CMK (cell line): Measurements from ENCODE around the gene ZNF732.
A peak's percentile ranks its signal among the peaks of the same experiment; 100 is the strongest.
"Not testable (repeated sequence)": the region's sequence is repeated elsewhere in the genome, so short reads cannot be mapped to it uniquely, and the experiment has no call there.

Experiments used
- DNase-seq: peaks from one replicate; pipeline ENCODE4 v3.0.0-alpha.2; 2010; ENCODE audit warnings: low read depth

ZNF732 gene

GRCh38 chr4:304969-305680 is at the start of gene ZNF732:
TSS of gene ZNF732 (minus strand) at chr4:305474. CDS start at chr4:305310, 164 bp downstream.
- DNase-seq, result no peak

- DNase-seq, result no peak
Observed at GRCh38 chr4:340011-340410, 34.7 kb upstream of the ZNF732 start.

- no peak for DNase-seq
Observed at GRCh38 chr4:338759-339097, 33.5 kb upstream of the ZNF732 start.

GRCh38 chr4:337932-338758 is 32.9 kb upstream of the ZNF732 start:
- peak; percentile 22 for DNase-seq

- DNase-seq, result peak; percentile 96
Observed at GRCh38 chr4:337143-337931, 32.1 kb upstream of the ZNF732 start, which contains the start of gene ZNF141. TSS of gene ZNF141 (plus strand) at chr4:337814. CDS start at chr4:337984, 170 bp downstream.

GRCh38 chr4:336893-337142 is 31.5 kb upstream of the ZNF732 start:
- no peak for DNase-seq

- no peak for DNase-seq
Observed at GRCh38 chr4:336099-336892, 31.0 kb upstream of the ZNF732 start.

GRCh38 chr4:335515-335914 is 30.2 kb upstream of the ZNF732 start:
- DNase-seq, result no peak

- DNase-seq, result no peak
Observed at GRCh38 chr4:328729-329128, 23.5 kb upstream of the ZNF732 start.

GRCh38 chr4:314296-314903 is 9.1 kb upstream of the ZNF732 start:
- DNase-seq, result no peak

GRCh38 chr4:309807-310206 is 4.5 kb upstream of the ZNF732 start:
- no peak for DNase-seq

- peak; percentile 61 for DNase-seq
Observed at GRCh38 chr4:306551-306961, 1.3 kb upstream of the ZNF732 start.

GRCh38 chr4:304516-304915 is 758 bp downstream of the ZNF732 start:
- not testable (repeated sequence) for DNase-seq

GRCh38 chr4:302381-302780 is 2.9 kb downstream of the ZNF732 start:
- no peak for DNase-seq

- no peak for DNase-seq
Observed at GRCh38 chr4:294732-295131, 10.5 kb downstream of the ZNF732 start.

- DNase-seq, result no peak
Observed at GRCh38 chr4:288891-289290, 16.4 kb downstream of the ZNF732 start.

- no peak for DNase-seq
Observed at GRCh38 chr4:273309-274017, 31.8 kb downstream of the ZNF732 start.

GRCh38 chr4:271492-272103 is 33.7 kb downstream of the ZNF732 start:
- no peak for DNase-seq

GRCh38 chr4:259240-259639 is 46.0 kb downstream of the ZNF732 start:
- DNase-seq, result not testable (repeated sequence)

GRCh38 chr4:256492-256891 is 48.8 kb downstream of the ZNF732 start:
- no peak for DNase-seq
